Panc1 (cell line): ENCODE measurements around the gene PHF21A. TPM values are rescaled to one million over a fixed set of nuclear protein-coding genes. Genes with fewer than 3 reads are reported as not detected.

Experiments used
- ATAC-seq: fragments of 200-7000 bp; cut with Tn5 transposase; 2 replicates; pipeline ENCODE4 v1.9.1; 2020; ENCODE audit warnings: mild to moderate bottlenecking, moderate library complexity
- BruUV-seq: library from RNA; stranded (reverse); fragments of 400-500 nt; replicated peaks from 2 replicates; lab custom pipeline; 2021; lab: Mats Ljungman, UMichigan
- CTCF ChIA-PET: fragments of 300-600 bp; sonication (Branson Sonifier 250); formaldehyde crosslinking; loops from one replicate; lab custom pipeline; 2022; ENCODE audit warnings: antibody characterized with exemption; lab: Charles Lee
- POLR2A ChIA-PET: fragments of 300-600 bp; sonication (Branson Sonifier 250); formaldehyde crosslinking; loops from one replicate; lab custom pipeline; 2022; ENCODE audit warnings: antibody characterized with exemption; lab: Charles Lee
- DNase-seq: peaks from one replicate; pipeline ENCODE4 v3.0.0-alpha.2; 2010; ENCODE audit warnings: low read depth, low spot score
- H3K27ac ChIP-seq: 2 replicates; pipeline ENCODE4 v1.5.1; 2011; ENCODE audit warnings: mild to moderate bottlenecking, low read length, inconsistent platforms
- H3K27me3 ChIP-seq: fragments of 200-500 bp; sonication (Bioruptor generic); 2 replicates; pipeline ENCODE4 v1.6.0; 2014; ENCODE audit warnings: low read length, inconsistent platforms; ENCODE audit not compliant: control insufficient read depth, insufficient read depth
- H3K36me3 ChIP-seq: fragments of 200-500 bp; sonication (Bioruptor generic); 2 replicates; pipeline ENCODE4 v1.5.1; 2014; ENCODE audit warnings: inconsistent platforms, mild to moderate bottlenecking, low read length, moderate library complexity; ENCODE audit not compliant: control insufficient read depth, insufficient read depth
- H3K4me1 ChIP-seq: 2 replicates; pipeline ENCODE4 v1.5.1; 2011; ENCODE audit warnings: inconsistent platforms, mild to moderate bottlenecking, low read length, moderate library complexity; ENCODE audit not compliant: control insufficient read depth, insufficient read depth
- H3K4me3 ChIP-seq, 2 experiments: 2 replicates each; pipeline ENCODE4 v1.5.1; 2011 to 2012; ENCODE audit warnings: low read depth in 2 of 2, low read length in 2 of 2, mild to moderate bottlenecking in 2 of 2, inconsistent platforms in 1 of 2, moderate library complexity in 1 of 2
- H3K9me3 ChIP-seq: fragments of 200-500 bp; sonication (Bioruptor generic); 2 replicates; pipeline ENCODE4 v1.5.1; 2014; ENCODE audit warnings: low read depth, mild to moderate bottlenecking, inconsistent platforms, low read length, moderate library complexity; ENCODE audit not compliant: control insufficient read depth, insufficient read depth
- CTCF ChIP-seq: fragments of 450-650 bp; IDR thresholded peaks from 2 replicates; pipeline ENCODE4 v1.5.1; 2017; ENCODE audit warnings: mild to moderate bottlenecking
- POLR2AphosphoS5 ChIP-seq: IDR thresholded peaks from 2 replicates; pipeline ENCODE4 v1.6.1; 2012; ENCODE audit warnings: mild to moderate bottlenecking, low read depth, low read length, moderate library complexity
- REST ChIP-seq, 2 experiments: IDR thresholded peaks; 2 replicates each; pipeline ENCODE4 v1.6.1; 2011 to 2012; ENCODE audit warnings: low read depth in 2 of 2, control low read depth in 1 of 2, low read length in 1 of 2, mild to moderate bottlenecking in 1 of 2, moderate library complexity in 1 of 2; ENCODE audit not compliant: insufficient read depth in 1 of 2
- SIN3A ChIP-seq: IDR thresholded peaks from 2 replicates; pipeline ENCODE4 v1.6.1; 2012; ENCODE audit warnings: low read depth, mild to moderate bottlenecking, low read length, moderate library complexity, borderline replicate concordance; ENCODE audit not compliant: insufficient read depth
- TCF7L2 ChIP-seq: IDR thresholded peaks from 2 replicates; pipeline ENCODE4 v1.6.1; 2011; ENCODE audit warnings: mild to moderate bottlenecking, low read depth, low read length, inconsistent platforms
- in situ Hi-C: cut with HindIII; loops from 2 replicates; pipeline ENCODE4 v1.10.0; 2016; ENCODE audit warnings: low sequenced_read_pairs, low pct_unique_long_range_greater_than_20kb
- intact Hi-C: fragments of 100-400 bp; cut with micrococcal nuclease; formaldehyde crosslinking; loops from one replicate; pipeline ENCODE4 v1.10.0; 2022; ENCODE audit not compliant: unreplicated experiment
- total RNA-seq: library from RNA; stranded (reverse); gene quantifications from one replicate; pipeline ENCODE4 v1.2.1, GENCODE V29; 2021; ENCODE audit not compliant: unreplicated experiment

PHF21A gene
- total RNA-seq, 1 experiment from 2014 or later = 45.7 TPM

GRCh38 chr11:46045811-46046210, 75.4 kb downstream of the PHF21A start:
- DNase-seq (no peak), ATAC-seq (no peak)
- TF ChIP-seq CTCF (no peak), SIN3A (no peak), TCF7L2 (no peak), POLR2AphosphoS5 (no peak), REST (IDR thresholded peaks at IDR 0.05; ENCODE audit: insufficient read depth in 1 of 2, low read depth in 2 of 2, low read length in 1 of 2) (no peak)
- no TSS peak for BruUV-seq
- no peak overlapping the region for H3K4me3 ChIP-seq
- ChIA-PET CTCF (no interaction called here), POLR2A (no interaction called here)
- intact Hi-C loops = no loop called here
- H3K9me3 ChIP-seq = no peaks in the 10 kb centered on the region
- no peaks in the 10 kb centered on the region for H3K4me1 ChIP-seq
- in situ Hi-C loops = no loop called here
- no peaks in the 10 kb centered on the region for H3K36me3 ChIP-seq
- H3K27ac ChIP-seq = no peak overlapping the region
- H3K27me3 ChIP-seq = no peaks in the 10 kb centered on the region

GRCh38 chr11:46044601-46045000, 76.7 kb downstream of the PHF21A start:
- H3K4me3 ChIP-seq = no peak overlapping the region
- POLR2A ChIA-PET = no interaction called here
- CTCF ChIA-PET = interaction anchor here (0.6 kb wide), 1 partner anchor 556 kb away, joined by 3 read pairs; no protein-coding TSS in a partner anchor

More at GRCh38 chr11:46044601-46045000, 76.7 kb downstream of the PHF21A start:
- DNase-seq (no peak), ATAC-seq (no peak)
- Histone ChIP-seq H3K9me3 (no peaks in the 10 kb centered on the region), H3K36me3 (no peaks in the 10 kb centered on the region), H3K4me1 (no peaks in the 10 kb centered on the region), H3K27me3 (no peaks in the 10 kb centered on the region), H3K27ac (no peak overlapping the region)
- TF ChIP-seq TCF7L2 (no peak), SIN3A (no peak), CTCF (no peak), POLR2AphosphoS5 (no peak), REST (IDR thresholded peaks at IDR 0.05; ENCODE audit: insufficient read depth in 1 of 2, low read depth in 2 of 2, low read length in 1 of 2) (no peak)
- in situ Hi-C loops (no loop called here), intact Hi-C loops (no loop called here)
- BruUV-seq = no TSS peak
